Measurements from ENCODE around the gene DMKN.

DNA sequence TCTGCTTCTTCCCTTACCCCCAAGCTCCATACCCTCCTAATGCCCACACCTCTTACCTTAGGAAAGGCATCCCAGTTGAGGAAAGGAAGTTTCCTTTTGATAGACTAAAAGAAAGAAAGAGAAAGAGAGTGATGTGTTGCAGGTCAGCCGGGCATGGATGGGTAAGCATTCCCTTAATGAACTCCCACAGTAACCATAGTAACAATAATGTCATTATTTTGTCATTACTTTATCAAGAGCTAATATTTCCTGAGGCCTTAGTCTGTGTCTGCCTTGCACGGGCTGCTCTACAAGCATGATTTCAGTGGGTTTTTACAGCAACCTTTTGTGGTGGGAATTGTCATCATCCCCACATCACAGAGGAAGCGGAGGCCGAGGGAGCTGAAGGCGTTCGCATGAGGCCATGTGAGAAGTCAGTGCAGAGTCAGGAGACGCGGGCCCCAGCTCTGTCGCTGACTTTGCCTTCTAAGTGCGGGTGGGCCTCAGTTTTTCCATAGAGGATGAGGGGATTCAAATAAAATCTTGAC lies 25.7 kb downstream of the DMKN start:
- TF ChIP-seq HCFC1 (IDR thresholded peaks at IDR 0.05; ENCODE audit: low read depth, low read length) (no peak), CEBPB (tag; IDR thresholded peaks at IDR 0.05) (no peak), HNRNPK (IDR thresholded peaks at IDR 0.05; ENCODE audit: low read depth, low read length, poor library complexity, severe bottlenecking) (no peak), ZNF785 (CRISPR knock-in tag; IDR thresholded peaks at IDR 0.05) (no peak), NBN (IDR thresholded peaks at IDR 0.05; ENCODE audit: low read depth) (no peak)
- TF ChIP-seq, protein P1, sequence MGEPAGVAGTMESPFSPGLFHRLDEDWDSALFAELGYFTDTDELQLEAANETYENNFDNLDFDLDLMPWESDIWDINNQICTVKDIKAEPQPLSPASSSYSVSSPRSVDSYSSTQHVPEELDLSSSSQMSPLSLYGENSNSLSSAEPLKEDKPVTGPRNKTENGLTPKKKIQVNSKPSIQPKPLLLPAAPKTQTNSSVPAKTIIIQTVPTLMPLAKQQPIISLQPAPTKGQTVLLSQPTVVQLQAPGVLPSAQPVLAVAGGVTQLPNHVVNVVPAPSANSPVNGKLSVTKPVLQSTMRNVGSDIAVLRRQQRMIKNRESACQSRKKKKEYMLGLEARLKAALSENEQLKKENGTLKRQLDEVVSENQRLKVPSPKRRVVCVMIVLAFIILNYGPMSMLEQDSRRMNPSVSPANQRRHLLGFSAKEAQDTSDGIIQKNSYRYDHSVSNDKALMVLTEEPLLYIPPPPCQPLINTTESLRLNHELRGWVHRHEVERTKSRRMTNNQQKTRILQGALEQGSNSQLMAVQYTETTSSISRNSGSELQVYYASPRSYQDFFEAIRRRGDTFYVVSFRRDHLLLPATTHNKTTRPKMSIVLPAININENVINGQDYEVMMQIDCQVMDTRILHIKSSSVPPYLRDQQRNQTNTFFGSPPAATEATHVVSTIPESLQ (CRISPR knock-in tag; IDR thresholded peaks at IDR 0.05), result no peak
- TF ChIP-seq, protein P2, sequence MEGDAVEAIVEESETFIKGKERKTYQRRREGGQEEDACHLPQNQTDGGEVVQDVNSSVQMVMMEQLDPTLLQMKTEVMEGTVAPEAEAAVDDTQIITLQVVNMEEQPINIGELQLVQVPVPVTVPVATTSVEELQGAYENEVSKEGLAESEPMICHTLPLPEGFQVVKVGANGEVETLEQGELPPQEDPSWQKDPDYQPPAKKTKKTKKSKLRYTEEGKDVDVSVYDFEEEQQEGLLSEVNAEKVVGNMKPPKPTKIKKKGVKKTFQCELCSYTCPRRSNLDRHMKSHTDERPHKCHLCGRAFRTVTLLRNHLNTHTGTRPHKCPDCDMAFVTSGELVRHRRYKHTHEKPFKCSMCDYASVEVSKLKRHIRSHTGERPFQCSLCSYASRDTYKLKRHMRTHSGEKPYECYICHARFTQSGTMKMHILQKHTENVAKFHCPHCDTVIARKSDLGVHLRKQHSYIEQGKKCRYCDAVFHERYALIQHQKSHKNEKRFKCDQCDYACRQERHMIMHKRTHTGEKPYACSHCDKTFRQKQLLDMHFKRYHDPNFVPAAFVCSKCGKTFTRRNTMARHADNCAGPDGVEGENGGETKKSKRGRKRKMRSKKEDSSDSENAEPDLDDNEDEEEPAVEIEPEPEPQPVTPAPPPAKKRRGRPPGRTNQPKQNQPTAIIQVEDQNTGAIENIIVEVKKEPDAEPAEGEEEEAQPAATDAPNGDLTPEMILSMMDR (IDR thresholded peaks at IDR 0.05 in 2 of 3, conservative IDR thresholded peaks at IDR 0.05 in 1 of 3; ENCODE audit: insufficient read depth in 2 of 3, low read depth in 1 of 3, low read length in 3 of 3), result no peak
